Uterus (tissue), 4 donors: ENCODE measurements around the gene PRR33. TPM values are rescaled to one million over a fixed set of nuclear protein-coding genes. Genes with fewer than 3 reads are reported as not detected.

Experiments used
- DNase-seq, 2 donors: peaks; one replicate each; pipeline ENCODE4 v3.0.0-alpha.2; 2019 to 2020
- H3K27ac ChIP-seq, 2 donors: fragments of 200-600 bp; sonication (generic); 1 replicate in 1 of 2; 2 replicates in 1 of 2; pipeline ENCODE4 v1.5.1; 2016 to 2018
- H3K27me3 ChIP-seq, 2 donors: fragments of 200-600 bp; sonication (generic); one replicate each; pipeline ENCODE4 v1.5.1; 2018 to 2019; ENCODE audit warnings: control low read depth in 1 of 2
- H3K36me3 ChIP-seq, 2 donors: fragments of 200-600 bp; sonication (generic); one replicate each; pipeline ENCODE4 v1.5.1; 2019; ENCODE audit warnings: control low read depth in 1 of 2
- H3K4me1 ChIP-seq, 2 donors: fragments of 200-600 bp; sonication (generic); one replicate each; pipeline ENCODE4 v1.5.1; 2018 to 2019; ENCODE audit warnings: control low read depth in 1 of 2
- H3K4me3 ChIP-seq, 2 donors: fragments of 200-600 bp; sonication (generic); 1 replicate in 1 of 2; 2 replicates in 1 of 2; pipeline ENCODE4 v1.5.1; 2018 to 2019; ENCODE audit warnings: mild to moderate bottlenecking in 1 of 2
- H3K9me3 ChIP-seq, 2 donors: fragments of 200-600 bp; sonication (generic); one replicate each; pipeline ENCODE4 v1.5.1; 2019; ENCODE audit warnings: control low read depth in 1 of 2
- POLR2A ChIP-seq, 2 donors: fragments of 450-650 bp; IDR thresholded peaks; one replicate each; pipeline ENCODE4 v1.6.1; 2016; ENCODE audit warnings: antibody characterized with exemption in 2 of 2, mild to moderate bottlenecking in 1 of 2, moderate library complexity in 1 of 2
- intact Hi-C: fragments of 100-400 bp; cut with DNase I; formaldehyde crosslinking; loops from one replicate; pipeline ENCODE4 v1.15.1; 2023; ENCODE audit warnings: low total_unique reads
- total RNA-seq, 4 donors: library from RNA; depleted of rRNA in 3 of 4; stranded (reverse); fragments of >200 nt in 3 of 4; gene quantifications; one replicate each; pipeline versions ENCODE4 v1.1.0 to v1.2.4, GENCODE V29; 2014 to 2023
- TF ChIP-seq, protein P1 (sequence below), 4 experiments: fragments of 200-600 bp in 2 of 4; fragments of 450-650 bp in 2 of 4; sonication (generic) in 2 of 4; IDR thresholded peaks; one replicate each; pipeline ENCODE4 v1.5.1; 2016 to 2019; ENCODE audit warnings: antibody characterized with exemption in 4 of 4, mild to moderate bottlenecking in 2 of 4, moderate library complexity in 1 of 4
- donor health status: DM: yes; HTN: yes; CAD: no.

PRR33 gene
- total RNA-seq, 4 donors from 2014 or later = not detected

DNA sequence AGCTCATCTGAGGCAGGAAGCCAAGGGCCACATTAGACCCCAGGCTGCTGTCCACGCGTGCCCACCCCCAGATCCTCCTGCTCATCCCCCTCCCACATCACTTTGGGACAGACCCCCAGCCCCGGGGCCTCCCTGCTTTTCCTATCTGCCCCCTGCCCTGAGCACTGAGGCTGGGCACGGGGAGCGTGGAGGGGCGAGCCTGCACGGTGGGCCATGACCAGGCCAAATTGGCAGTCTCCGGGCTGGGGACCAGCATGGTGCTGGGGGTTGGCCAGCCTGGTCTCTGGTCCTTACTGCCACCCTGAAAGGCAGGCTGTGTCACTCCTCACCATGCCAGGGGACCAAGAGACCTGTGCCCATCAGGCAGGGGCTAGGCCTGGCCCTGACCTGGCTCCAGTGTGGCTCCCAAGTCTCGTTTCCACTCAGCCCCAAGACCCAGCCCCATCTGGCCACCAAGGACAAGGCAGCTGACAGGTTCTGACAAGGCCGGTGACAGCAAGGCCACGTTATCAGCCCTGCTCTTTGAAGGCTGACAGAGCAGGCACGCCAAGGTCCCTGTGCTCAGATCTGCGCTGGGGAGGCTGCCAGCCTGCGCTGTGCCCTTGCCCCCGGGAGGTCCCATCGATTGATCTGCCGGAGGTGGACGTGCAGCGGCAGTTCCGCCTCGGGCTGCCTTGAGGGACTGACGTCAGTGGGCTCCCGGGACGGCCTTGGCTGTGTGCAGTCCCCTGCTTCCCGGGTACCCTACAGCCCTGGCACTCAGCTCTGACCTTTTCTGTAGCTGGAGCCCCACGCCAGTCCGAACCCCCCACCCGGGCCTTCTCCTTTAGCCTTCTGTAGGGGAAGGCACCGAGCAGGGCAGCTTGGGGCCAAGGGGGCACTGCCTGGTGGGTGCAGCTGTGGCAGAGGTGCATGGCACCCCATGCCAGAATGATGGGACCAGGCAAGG is 49.3 kb downstream of the PRR33 start:
- H3K36me3 ChIP-seq = no peaks in the 10 kb centered on the region
- intact Hi-C loops = no loop called here
- no peaks in the 10 kb centered on the region for H3K4me1 ChIP-seq
- no peak overlapping the region for H3K4me3 ChIP-seq
- no peak for DNase-seq
- no peak overlapping the region for H3K27ac ChIP-seq
- TF ChIP-seq, protein P1, sequence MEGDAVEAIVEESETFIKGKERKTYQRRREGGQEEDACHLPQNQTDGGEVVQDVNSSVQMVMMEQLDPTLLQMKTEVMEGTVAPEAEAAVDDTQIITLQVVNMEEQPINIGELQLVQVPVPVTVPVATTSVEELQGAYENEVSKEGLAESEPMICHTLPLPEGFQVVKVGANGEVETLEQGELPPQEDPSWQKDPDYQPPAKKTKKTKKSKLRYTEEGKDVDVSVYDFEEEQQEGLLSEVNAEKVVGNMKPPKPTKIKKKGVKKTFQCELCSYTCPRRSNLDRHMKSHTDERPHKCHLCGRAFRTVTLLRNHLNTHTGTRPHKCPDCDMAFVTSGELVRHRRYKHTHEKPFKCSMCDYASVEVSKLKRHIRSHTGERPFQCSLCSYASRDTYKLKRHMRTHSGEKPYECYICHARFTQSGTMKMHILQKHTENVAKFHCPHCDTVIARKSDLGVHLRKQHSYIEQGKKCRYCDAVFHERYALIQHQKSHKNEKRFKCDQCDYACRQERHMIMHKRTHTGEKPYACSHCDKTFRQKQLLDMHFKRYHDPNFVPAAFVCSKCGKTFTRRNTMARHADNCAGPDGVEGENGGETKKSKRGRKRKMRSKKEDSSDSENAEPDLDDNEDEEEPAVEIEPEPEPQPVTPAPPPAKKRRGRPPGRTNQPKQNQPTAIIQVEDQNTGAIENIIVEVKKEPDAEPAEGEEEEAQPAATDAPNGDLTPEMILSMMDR (IDR thresholded peaks at IDR 0.05) = no peak
- no peak for TF ChIP-seq POLR2A (IDR thresholded peaks at IDR 0.05)
- H3K27me3 ChIP-seq = no peaks in the 10 kb centered on the region
- no peaks in the 10 kb centered on the region for H3K9me3 ChIP-seq

DNA sequence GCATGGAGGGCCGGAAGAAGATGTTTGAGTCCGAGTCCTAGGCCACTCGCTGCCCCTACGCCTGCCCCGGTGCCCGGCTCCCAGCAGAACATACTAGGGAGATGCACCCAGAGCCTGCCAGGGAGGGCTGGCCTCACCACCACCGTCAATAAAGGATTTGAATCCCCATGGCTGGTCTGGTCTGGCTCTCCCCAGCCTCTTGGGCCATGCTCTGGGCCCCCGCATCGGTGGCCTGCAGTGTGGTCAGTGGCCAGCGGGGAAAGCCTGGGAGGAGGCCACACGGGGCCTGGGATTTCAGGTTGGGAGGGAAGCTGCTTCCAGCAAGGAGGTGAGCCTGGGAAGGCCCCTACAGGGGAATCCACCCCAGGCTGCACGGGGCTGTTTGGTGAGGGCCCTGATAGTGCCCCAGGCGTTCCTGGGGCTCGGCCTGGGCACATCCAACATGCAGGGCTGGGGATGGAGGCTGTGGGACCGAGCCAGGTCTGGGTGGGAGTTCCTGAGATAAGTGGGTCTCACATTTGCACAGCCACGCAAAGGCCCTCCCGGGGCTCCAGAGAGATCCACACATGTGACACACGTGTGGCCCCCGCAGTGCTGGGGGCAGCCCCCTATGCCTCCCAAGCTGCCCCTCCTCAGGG is 50.1 kb downstream of the PRR33 start:
- no peak for DNase-seq

DNA sequence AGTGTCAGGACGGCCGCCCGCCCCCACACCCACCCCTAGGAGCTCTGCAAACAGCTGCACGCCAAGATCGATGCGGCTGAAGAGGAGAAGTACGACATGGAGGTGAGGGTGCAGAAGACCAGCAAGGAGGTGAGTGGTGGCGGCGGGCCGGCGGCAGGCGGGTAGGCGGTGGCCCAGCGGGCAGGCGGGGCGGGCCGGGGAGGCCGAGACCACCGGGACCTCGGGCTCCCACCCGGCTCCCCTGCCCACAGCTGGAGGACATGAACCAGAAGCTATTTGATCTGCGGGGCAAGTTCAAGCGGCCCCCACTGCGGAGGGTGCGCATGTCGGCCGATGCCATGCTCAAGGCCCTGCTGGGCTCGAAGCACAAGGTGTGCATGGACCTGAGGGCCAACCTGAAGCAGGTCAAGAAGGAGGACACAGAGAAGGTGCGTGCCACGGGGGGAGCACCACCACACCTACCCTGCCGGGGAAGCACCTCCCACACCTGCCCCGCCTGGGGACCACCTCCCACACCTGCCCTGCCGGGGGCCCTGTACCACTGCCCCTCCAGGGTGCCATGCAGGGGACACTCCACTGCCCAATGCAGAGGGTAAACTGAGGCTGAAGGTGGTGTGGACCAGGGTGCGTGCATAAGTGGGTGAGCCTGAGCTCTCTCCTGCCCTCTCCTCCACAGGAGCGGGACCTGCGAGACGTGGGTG is 50.8 kb downstream of the PRR33 start:
- intact Hi-C loops = no loop called here
- no peaks in the 10 kb centered on the region for H3K27me3 ChIP-seq
- no peak overlapping the region for H3K4me3 ChIP-seq
- TF ChIP-seq, protein P1 (IDR thresholded peaks at IDR 0.05) = no peak
- no peak for TF ChIP-seq POLR2A (IDR thresholded peaks at IDR 0.05)
- no peak overlapping the region for H3K27ac ChIP-seq
- H3K9me3 ChIP-seq = no peaks in the 10 kb centered on the region
- no peak for DNase-seq
- no peaks in the 10 kb centered on the region for H3K4me1 ChIP-seq
- no peaks in the 10 kb centered on the region for H3K36me3 ChIP-seq

More for the DNA sequence above, 50.1 kb downstream of the PRR33 start:
- no peaks in the 10 kb centered on the region for H3K4me1 ChIP-seq
- no peaks in the 10 kb centered on the region for H3K9me3 ChIP-seq
- no peaks in the 10 kb centered on the region for H3K36me3 ChIP-seq
- H3K4me3 ChIP-seq = no peak overlapping the region
- no peak for TF ChIP-seq POLR2A (IDR thresholded peaks at IDR 0.05)
- TF ChIP-seq, protein P1 (IDR thresholded peaks at IDR 0.05) = no peak
- no peaks in the 10 kb centered on the region for H3K27me3 ChIP-seq
- intact Hi-C loops = no loop called here
- no peak overlapping the region for H3K27ac ChIP-seq

DNA sequence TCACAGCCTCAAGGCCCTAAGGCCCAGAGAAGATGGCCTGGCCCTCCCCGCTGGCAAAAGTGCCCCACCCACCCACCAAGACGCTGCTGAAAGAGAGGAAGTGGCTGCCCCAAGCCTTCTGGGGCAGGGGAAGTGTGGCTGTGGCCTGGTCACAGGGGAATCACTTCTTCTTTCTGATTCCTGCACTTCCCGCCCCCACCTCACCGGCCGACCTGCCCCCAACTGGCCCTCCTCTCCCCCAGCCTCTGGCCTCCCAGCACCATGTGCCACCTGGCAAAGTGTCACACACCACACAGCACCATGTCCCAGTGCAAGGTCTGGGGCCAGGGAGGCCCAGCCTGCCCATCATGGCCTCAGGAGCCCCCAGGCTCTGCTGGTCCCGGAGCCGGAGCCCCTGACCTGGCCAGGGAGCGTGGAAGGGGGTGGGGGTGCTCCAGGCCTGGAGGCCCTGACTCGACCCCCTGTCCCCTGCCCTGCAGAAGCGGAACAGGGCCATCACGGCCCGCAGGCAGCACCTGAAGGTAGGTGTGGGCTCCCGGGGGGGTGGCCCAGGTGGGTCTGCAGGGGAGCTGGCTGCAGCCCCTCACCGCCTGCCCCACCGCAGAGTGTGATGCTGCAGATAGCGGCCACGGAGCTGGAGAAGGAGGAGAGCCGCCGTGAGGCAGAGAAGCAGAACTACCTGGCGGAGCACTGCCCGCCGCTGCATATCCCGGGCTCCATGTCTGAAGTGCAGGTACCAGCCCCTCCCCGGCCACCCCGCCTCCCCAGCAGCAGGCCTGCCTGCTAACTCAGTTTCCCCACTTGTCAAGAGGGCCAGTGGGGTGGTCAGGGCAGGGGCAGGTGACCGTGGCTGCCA is 51.5 kb downstream of the PRR33 start:
- no peak overlapping the region for H3K4me3 ChIP-seq

More for the DNA sequence above, 51.5 kb downstream of the PRR33 start:
- no peaks in the 10 kb centered on the region for H3K9me3 ChIP-seq
- no peaks in the 10 kb centered on the region for H3K4me1 ChIP-seq
- H3K27me3 ChIP-seq = no peaks in the 10 kb centered on the region
- H3K27ac ChIP-seq = no peak overlapping the region
- TF ChIP-seq, protein P1 (IDR thresholded peaks at IDR 0.05) = no peak
- no peak for TF ChIP-seq POLR2A (IDR thresholded peaks at IDR 0.05)
- intact Hi-C loops = loop anchor here (5.0 kb wide), 1 partner anchor 312 kb away; no protein-coding TSS in a partner anchor
- H3K36me3 ChIP-seq = no peaks in the 10 kb centered on the region
- DNase-seq = no peak
